ENCODE measurements around the gene MGAT5. TPM values are rescaled to one million over a fixed set of nuclear protein-coding genes. Genes with fewer than 3 reads are reported as not detected.

The MGAT5 gene
- 32.5 and 38.3 TPM in 2 replicates for total RNA-seq

- H3K27me3 ChIP-seq (ENCODE audit: control insufficient read depth, insufficient read depth, low read length), result no peaks in the 10 kb centered on the region
Measured at GRCh38 chr2:134253804-134254203, at the start of gene MGAT5. MGAT5 (plus strand) TSS chr2:134254072; CDS start chr2:134254404, 332 bp downstream.

GRCh38 chr2:134205087-134205486 is 48.8 kb upstream of the MGAT5 start:
- no peaks in the 10 kb centered on the region for H3K36me3 ChIP-seq (ENCODE audit: control insufficient read depth, insufficient read depth, low read length)
- no peak for TF ChIP-seq CTCF (IDR thresholded peaks at IDR 0.05; ENCODE audit: insufficient read depth, low read length, poor library complexity, severe bottlenecking)
- no peak for DNase-seq (ENCODE audit: low read depth)
- no peak overlapping the region for H3K4me3 ChIP-seq (ENCODE audit: low read depth, low read length)
- H3K27me3 ChIP-seq (ENCODE audit: control insufficient read depth, insufficient read depth, low read length), result no peaks in the 10 kb centered on the region

More at GRCh38 chr2:134253804-134254203, at the start of gene MGAT5:
- DNase-seq (ENCODE audit: low read depth), result no peak
- H3K36me3 ChIP-seq (ENCODE audit: control insufficient read depth, insufficient read depth, low read length), result no peaks in the 10 kb centered on the region
- no peak for TF ChIP-seq CTCF (IDR thresholded peaks at IDR 0.05; ENCODE audit: insufficient read depth, low read length, poor library complexity, severe bottlenecking)
- no peak within 1 kb of the TSS for H3K4me3 ChIP-seq (ENCODE audit: low read depth, low read length)

GRCh38 chr2:134206031-134206430 is 47.8 kb upstream of the MGAT5 start:
- no peaks in the 10 kb centered on the region for H3K36me3 ChIP-seq (ENCODE audit: control insufficient read depth, insufficient read depth, low read length)
- DNase-seq (ENCODE audit: low read depth), result no peak
- H3K4me3 ChIP-seq (ENCODE audit: low read depth, low read length), result no peak overlapping the region
- no peak for TF ChIP-seq CTCF (IDR thresholded peaks at IDR 0.05; ENCODE audit: insufficient read depth, low read length, poor library complexity, severe bottlenecking)
- no peaks in the 10 kb centered on the region for H3K27me3 ChIP-seq (ENCODE audit: control insufficient read depth, insufficient read depth, low read length)

- Histone ChIP-seq H3K4me3 (ENCODE audit: low read depth, low read length) (no peak overlapping the region), H3K36me3 (ENCODE audit: control insufficient read depth, insufficient read depth, low read length) (no peaks in the 10 kb centered on the region), H3K27me3 (ENCODE audit: control insufficient read depth, insufficient read depth, low read length) (no peaks in the 10 kb centered on the region)
- no peak for DNase-seq (ENCODE audit: low read depth)
- no peak for TF ChIP-seq CTCF (IDR thresholded peaks at IDR 0.05; ENCODE audit: insufficient read depth, low read length, poor library complexity, severe bottlenecking)
Measured at GRCh38 chr2:134206573-134206972, 47.3 kb upstream of the MGAT5 start.

- Histone ChIP-seq H3K36me3 (ENCODE audit: control insufficient read depth, insufficient read depth, low read length) (no peaks in the 10 kb centered on the region), H3K4me3 (ENCODE audit: low read depth, low read length) (no peak overlapping the region), H3K27me3 (ENCODE audit: control insufficient read depth, insufficient read depth, low read length) (no peaks in the 10 kb centered on the region)
- no peak for DNase-seq (ENCODE audit: low read depth)
- TF ChIP-seq CTCF (IDR thresholded peaks at IDR 0.05; ENCODE audit: insufficient read depth, low read length, poor library complexity, severe bottlenecking), result peak; percentile 59
Measured at GRCh38 chr2:134207589-134208209, 46.2 kb upstream of the MGAT5 start.

GRCh38 chr2:134208825-134209224 is 45.0 kb upstream of the MGAT5 start:
- DNase-seq (ENCODE audit: low read depth), result no peak
- no peaks in the 10 kb centered on the region for H3K27me3 ChIP-seq (ENCODE audit: control insufficient read depth, insufficient read depth, low read length)
- H3K4me3 ChIP-seq (ENCODE audit: low read depth, low read length), result no peak overlapping the region
- no peak for TF ChIP-seq CTCF (IDR thresholded peaks at IDR 0.05; ENCODE audit: insufficient read depth, low read length, poor library complexity, severe bottlenecking)
- H3K36me3 ChIP-seq (ENCODE audit: control insufficient read depth, insufficient read depth, low read length), result no peaks in the 10 kb centered on the region

All from kidney epithelial cell (primary cell).